GM18858 (cell line): Measurements from ENCODE around the gene PCDHGB2.
A peak's percentile ranks its signal among the peaks of the same experiment; 100 is the strongest.
"Not testable (repeated sequence)": the region's sequence is repeated elsewhere in the genome, so short reads cannot be mapped to it uniquely, and the experiment has no call there.

Experiments
- ATAC-seq: cut with Tn5 transposase; IDR thresholded peaks from one replicate; pipeline ENCODE4 v1.9.1; 2021; ENCODE audit not compliant: unreplicated experiment

PCDHGB2 gene

GRCh38 chr5:141359790-141360426 lies at the start of gene PCDHGB2:
TSS of gene PCDHGB2 (plus strand) at chr5:141359994. CDS start at chr5:141360136, 142 bp downstream.
- peak; percentile 51 for ATAC-seq

- ATAC-seq = no peak
Measured at GRCh38 chr5:141313711-141314110, 46.1 kb upstream of the PCDHGB2 start.

DNA sequence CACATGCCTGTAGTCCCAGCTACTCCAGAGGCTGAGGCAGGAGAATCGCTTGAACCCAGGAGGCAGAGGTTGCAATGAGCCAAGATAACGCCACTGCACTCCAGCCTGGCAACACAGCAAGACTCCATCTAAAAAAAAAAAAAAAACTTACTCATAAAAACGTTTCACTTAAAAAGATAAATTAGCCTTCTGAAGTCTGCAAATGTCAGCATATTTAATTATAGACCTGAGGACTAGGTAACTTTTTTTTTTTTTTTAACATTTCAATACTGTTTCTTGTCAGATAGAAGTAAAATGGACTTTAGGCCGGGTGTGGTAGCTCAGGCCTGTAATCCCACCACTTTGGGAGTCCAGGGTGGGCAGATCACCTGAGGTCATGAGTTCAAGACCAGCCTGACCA lies 42.8 kb upstream of the PCDHGB2 start:
- ATAC-seq = not testable (repeated sequence)

- no peak for ATAC-seq
Measured at GRCh38 chr5:141319202-141319601, 40.6 kb upstream of the PCDHGB2 start.

GRCh38 chr5:141319699-141320098 lies 40.1 kb upstream of the PCDHGB2 start:
- ATAC-seq = no peak

DNA sequence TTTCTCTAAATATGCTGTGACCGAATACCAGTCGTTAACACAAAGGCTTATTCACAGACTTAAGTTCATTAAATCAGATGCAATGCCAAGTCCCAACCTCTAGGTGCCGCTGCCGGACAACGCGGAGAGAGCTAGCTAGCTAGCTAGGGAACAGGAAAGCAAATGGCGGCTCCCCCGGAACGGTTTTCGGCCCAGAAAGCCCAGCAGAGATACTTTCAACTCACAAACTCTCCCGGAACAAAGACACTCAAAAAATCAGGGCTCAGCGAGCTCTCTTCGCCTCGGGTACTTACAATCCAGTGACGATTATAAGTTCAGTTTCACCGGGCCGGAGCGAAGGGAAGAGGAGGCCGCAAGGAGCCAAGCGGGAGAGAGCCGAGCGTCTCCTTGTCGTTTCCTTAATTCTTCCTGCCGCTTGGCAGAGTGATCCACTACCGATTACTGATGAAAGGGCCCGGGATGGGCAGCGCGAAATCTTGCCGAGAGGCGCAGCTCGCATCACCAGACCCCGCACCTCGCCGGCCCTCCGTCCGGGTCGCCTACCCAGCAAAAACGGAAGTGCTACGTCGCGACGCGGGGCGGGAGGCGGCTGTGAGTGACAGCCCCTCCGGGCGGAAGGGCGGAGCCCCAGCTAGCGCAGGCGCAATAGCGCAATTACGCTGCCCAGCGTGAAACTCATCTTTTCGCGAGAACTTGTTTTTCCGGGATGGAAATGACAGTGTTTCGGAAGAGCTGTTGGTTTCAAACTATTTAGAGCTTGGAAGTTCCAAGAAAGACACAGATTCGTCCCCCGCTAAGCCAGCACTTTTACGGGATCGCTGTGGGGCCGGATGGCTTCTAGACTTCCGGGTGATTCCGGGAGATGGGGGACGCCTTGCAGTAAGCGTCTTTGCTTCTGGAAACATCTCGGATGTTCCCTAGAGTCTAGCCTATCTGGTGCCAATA lies 39.3 kb upstream of the PCDHGB2 start, which contains the start of gene TAF7:
Gene TAF7 (minus strand): TSS at position 560 of the 945 bp plus-strand sequence. CDS start 740 bp downstream, outside the sequence.
- peak; percentile 79 for ATAC-seq

- no peak for ATAC-seq
Measured at GRCh38 chr5:141322261-141322660, 37.5 kb upstream of the PCDHGB2 start.

GRCh38 chr5:141326088-141326854 lies 33.5 kb upstream of the PCDHGB2 start:
- ATAC-seq = peak; percentile 66

DNA sequence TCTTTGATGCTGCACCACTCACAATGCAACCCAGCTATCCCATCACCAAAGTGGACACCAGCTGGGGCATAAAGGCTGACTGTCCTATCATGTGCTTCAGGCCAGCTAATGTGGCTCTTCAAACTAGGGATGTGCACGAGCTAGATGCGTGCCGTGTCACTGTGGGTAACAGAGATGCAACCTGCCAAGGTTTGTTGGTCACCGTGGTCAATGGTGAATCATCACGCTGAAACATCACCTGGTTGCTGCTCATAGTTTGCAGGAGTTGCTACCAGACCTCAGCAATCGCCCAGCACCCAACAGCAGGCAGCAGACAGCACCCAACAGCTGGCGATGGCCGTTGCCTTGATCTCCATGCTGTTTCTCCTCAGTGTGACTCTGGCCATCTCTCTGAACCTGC lies 31.6 kb upstream of the PCDHGB2 start:
- no peak for ATAC-seq

- no peak for ATAC-seq
Measured at GRCh38 chr5:141330299-141331080, 29.3 kb upstream of the PCDHGB2 start, which contains the start of gene PCDHGA1. TSS of gene PCDHGA1 (plus strand) at chr5:141330514.

DNA sequence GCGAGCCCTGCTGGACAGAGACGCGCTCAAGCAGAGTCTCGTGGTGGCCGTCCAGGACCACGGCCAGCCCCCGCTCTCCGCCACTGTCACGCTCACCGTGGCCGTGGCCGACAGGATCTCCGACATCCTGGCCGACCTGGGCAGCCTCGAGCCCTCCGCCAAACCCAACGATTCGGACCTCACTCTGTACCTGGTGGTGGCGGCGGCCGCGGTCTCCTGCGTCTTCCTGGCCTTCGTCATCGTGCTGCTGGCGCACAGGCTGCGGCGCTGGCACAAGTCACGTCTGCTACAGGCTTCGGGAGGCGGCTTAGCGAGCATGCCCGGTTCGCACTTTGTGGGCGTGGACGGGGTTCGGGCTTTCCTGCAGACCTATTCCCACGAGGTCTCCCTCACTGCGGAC lies 27.2 kb upstream of the PCDHGB2 start:
- ATAC-seq = not testable (repeated sequence)

DNA sequence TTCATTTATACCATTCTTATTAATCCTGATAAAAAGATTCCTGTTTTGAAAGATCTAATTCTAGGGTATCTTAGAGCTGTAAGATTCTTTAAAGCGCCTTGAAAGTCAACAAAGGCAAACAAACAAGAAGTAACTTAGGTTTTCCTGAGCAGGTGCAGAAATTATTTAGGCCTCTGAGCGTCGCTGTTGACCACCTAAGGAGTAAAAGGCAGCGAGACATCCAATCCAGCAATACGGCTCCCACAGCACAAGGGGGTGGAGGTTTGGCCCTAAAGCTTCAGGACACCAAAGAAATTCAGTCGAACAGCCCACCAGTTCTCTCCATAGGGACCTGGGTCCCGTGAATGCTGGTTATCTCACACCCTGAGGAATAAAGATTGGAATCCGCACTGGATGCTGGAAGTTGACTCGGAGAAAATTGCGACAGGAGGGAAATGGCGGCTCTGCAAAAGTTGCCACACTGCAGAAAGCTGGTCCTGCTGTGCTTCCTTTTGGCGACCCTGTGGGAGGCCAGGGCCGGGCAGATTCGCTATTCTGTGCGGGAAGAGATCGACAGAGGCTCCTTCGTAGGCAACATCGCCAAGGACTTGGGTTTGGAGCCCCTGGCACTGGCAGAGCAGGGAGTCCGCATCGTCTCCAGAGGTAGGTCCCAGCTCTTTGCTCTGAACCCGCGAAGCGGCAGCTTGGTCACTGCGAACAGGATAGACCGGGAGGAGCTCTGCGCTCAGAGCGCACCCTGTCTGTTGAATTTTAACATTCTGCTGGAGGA lies 21.1 kb upstream of the PCDHGB2 start, which contains the start of gene PCDHGA2:
Gene PCDHGA2 (plus strand): TSS at position 223 of the 769 bp plus-strand sequence.
- no peak for ATAC-seq

DNA sequence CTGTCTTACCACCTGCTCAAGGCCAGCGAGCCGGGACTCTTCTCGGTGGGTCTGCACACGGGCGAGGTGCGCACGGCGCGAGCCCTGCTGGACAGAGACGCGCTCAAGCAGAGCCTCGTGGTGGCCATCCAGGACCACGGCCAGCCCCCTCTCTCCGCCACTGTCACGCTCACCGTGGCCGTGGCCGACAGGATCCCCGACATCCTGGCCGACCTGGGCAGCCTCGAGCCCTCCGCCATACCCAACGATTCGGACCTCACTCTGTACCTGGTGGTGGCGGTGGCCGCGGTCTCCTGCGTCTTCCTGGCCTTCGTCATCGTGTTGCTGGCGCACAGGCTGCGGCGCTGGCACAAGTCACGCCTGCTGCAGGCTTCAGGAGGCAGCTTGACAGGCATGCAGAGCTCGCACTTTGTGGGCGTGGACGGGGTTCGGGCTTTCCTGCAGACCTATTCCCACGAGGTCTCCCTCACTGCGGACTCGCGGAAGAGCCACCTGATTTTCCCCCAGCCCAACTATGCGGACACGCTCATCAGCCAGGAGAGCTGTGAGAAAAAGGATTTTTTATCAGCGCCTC lies 18.9 kb upstream of the PCDHGB2 start:
- ATAC-seq = not testable (repeated sequence)

- no peak for ATAC-seq
Measured at GRCh38 chr5:141342773-141343172, 17.0 kb upstream of the PCDHGB2 start.

DNA sequence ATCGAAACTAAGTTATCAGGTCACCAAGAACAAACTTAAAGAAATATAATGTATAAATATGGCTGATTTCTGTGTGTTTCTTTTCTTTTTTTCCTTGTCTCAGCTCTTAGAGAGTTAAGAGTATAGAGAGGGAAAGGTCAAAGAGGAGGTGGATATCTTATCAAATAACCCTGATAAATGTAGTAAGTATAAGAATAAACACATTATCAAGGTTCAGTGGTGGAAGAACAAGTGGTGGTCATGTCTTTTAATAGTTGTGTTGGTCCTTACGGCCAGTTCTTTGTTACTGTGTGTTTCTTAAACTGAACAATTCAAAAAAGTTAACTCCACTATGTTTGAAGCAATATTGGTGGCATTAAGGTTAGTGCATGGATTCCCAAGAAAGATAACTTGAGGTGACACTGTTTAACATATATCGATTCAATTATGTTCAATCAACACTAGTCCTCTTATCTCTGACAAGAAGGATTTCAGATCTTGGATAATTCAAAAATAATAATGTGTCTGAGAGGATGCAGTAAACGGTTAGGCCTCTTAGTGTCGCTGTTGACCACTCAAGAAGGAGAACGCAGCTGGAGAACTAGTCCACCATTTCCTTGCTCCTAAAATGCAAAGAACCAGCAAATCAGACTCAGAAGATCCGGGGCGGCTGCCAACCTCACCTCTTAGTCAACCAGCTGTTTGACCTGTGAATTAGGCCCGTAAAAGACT lies 16.4 kb upstream of the PCDHGB2 start, which contains the start of gene PCDHGA3:
Gene PCDHGA3 (plus strand): TSS at position 588 of the 711 bp plus-strand sequence. CDS start 205 bp downstream, outside the sequence.
- ATAC-seq = no peak

GRCh38 chr5:141343953-141344463 lies 15.8 kb upstream of the PCDHGB2 start:
- no peak for ATAC-seq

- ATAC-seq = no peak
Measured at GRCh38 chr5:141345327-141345726, 14.5 kb upstream of the PCDHGB2 start.

DNA sequence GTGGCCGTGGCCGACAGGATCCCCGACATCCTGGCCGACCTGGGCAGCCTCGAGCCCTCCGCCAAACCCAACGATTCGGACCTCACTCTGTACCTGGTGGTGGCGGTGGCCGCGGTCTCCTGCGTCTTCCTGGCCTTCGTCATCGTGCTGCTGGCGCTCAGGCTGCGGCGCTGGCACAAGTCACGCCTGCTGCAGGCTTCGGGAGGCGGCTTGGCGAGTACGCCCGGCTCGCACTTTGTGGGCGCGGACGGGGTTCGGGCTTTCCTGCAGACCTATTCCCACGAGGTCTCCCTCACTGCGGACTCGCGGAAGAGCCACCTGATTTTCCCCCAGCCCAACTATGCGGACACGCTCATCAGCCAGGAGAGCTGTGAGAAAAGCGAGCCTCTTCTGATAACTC lies 13.8 kb upstream of the PCDHGB2 start:
- not testable (repeated sequence) for ATAC-seq
